WTC11 (cell line): ENCODE measurements around the gene SLC7A5.

Source experiments
- CREB1 ChIP-seq: sonication (generic); formaldehyde crosslinking; IDR thresholded peaks from 2 replicates; pipeline ENCODE4 v1.8.0; 2023; ENCODE audit warnings: mild to moderate bottlenecking, missing genetic modification reagents
- CREM ChIP-seq: sonication (generic); formaldehyde crosslinking; IDR thresholded peaks from 2 replicates; pipeline ENCODE4 v1.8.1; 2022; ENCODE audit warnings: mild to moderate bottlenecking, missing genetic modification reagents, moderate library complexity
- ETV6 ChIP-seq: sonication (generic); formaldehyde crosslinking; IDR thresholded peaks from 2 replicates; pipeline ENCODE4 v1.8.1; 2022; ENCODE audit warnings: mild to moderate bottlenecking, missing genetic modification reagents
- TF ChIP-seq, protein P1 (sequence below): fragments of 200-600 bp; IDR thresholded peaks from 2 replicates; pipeline ENCODE4 v1.8.0; 2022; ENCODE audit warnings: antibody characterized with exemption
- TF ChIP-seq, protein P2 (sequence below): sonication (generic); formaldehyde crosslinking; IDR thresholded peaks from 2 replicates; pipeline ENCODE4 v1.8.1; 2023; ENCODE audit warnings: mild to moderate bottlenecking, missing genetic modification reagents, moderate library complexity
- TF ChIP-seq, protein P3 (sequence below): sonication (generic); formaldehyde crosslinking; IDR thresholded peaks from 2 replicates; pipeline ENCODE4 v1.8.0; 2022; ENCODE audit warnings: missing genetic modification reagents

DNA sequence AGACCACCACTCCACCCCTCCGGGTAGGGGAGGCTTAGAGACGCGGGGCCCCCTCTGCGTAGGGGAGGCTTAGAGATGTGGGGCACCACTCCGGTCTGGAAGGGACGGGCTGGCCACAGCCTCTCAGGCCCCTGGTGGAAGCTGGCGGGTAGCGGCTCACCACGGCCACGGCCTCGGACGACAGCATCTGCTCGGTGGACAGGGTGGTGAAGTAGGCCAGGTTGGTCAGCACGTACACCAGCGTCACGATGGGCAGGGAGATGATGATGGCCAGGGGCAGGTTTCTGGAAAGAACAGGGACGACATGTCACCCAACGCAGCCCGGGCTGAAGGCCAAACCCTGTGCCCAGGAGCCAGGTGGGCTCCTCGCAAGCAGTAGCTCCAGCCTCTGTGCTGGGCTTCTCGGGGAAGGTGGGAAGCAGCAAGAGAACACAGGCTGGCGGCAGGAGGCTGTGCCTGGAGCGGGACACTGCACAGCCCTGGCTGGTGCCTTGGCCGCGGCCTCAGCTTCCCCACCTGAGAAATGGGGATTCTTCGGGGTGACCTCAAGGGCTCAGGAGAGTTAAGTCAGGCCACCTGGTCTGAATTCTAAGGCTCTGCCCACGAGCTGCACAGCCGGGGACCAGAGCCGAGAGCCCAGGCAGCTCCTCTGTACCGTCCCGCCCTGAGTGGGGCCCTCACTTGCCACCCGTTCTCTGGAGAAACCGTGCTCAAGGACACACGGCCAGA, 29.6 kb downstream of the SLC7A5 start:
- TF ChIP-seq, protein P1, sequence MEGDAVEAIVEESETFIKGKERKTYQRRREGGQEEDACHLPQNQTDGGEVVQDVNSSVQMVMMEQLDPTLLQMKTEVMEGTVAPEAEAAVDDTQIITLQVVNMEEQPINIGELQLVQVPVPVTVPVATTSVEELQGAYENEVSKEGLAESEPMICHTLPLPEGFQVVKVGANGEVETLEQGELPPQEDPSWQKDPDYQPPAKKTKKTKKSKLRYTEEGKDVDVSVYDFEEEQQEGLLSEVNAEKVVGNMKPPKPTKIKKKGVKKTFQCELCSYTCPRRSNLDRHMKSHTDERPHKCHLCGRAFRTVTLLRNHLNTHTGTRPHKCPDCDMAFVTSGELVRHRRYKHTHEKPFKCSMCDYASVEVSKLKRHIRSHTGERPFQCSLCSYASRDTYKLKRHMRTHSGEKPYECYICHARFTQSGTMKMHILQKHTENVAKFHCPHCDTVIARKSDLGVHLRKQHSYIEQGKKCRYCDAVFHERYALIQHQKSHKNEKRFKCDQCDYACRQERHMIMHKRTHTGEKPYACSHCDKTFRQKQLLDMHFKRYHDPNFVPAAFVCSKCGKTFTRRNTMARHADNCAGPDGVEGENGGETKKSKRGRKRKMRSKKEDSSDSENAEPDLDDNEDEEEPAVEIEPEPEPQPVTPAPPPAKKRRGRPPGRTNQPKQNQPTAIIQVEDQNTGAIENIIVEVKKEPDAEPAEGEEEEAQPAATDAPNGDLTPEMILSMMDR: no peak
- TF ChIP-seq CREM (CRISPR knock-in tag): no peak
- no peak for TF ChIP-seq ETV6 (CRISPR knock-in tag)
- TF ChIP-seq, protein P2, sequence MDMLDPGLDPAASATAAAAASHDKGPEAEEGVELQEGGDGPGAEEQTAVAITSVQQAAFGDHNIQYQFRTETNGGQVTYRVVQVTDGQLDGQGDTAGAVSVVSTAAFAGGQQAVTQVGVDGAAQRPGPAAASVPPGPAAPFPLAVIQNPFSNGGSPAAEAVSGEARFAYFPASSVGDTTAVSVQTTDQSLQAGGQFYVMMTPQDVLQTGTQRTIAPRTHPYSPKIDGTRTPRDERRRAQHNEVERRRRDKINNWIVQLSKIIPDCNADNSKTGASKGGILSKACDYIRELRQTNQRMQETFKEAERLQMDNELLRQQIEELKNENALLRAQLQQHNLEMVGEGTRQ (CRISPR knock-in tag): no peak
- no peak for TF ChIP-seq CREB1
- TF ChIP-seq, protein P3, sequence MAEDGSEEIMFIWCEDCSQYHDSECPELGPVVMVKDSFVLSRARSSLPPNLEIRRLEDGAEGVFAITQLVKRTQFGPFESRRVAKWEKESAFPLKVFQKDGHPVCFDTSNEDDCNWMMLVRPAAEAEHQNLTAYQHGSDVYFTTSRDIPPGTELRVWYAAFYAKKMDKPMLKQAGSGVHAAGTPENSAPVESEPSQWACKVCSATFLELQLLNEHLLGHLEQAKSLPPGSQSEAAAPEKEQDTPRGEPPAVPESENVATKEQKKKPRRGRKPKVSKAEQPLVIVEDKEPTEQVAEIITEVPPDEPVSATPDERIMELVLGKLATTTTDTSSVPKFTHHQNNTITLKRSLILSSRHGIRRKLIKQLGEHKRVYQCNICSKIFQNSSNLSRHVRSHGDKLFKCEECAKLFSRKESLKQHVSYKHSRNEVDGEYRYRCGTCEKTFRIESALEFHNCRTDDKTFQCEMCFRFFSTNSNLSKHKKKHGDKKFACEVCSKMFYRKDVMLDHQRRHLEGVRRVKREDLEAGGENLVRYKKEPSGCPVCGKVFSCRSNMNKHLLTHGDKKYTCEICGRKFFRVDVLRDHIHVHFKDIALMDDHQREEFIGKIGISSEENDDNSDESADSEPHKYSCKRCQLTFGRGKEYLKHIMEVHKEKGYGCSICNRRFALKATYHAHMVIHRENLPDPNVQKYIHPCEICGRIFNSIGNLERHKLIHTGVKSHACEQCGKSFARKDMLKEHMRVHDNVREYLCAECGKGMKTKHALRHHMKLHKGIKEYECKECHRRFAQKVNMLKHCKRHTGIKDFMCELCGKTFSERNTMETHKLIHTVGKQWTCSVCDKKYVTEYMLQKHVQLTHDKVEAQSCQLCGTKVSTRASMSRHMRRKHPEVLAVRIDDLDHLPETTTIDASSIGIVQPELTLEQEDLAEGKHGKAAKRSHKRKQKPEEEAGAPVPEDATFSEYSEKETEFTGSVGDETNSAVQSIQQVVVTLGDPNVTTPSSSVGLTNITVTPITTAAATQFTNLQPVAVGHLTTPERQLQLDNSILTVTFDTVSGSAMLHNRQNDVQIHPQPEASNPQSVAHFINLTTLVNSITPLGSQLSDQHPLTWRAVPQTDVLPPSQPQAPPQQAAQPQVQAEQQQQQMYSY (CRISPR knock-in tag): no peak
